NCI-H774 (cell line): ENCODE measurements around the gene AKAP9.
"Not testable (repeated sequence)": the region's sequence is repeated elsewhere in the genome, so short reads cannot be mapped to it uniquely, and the experiment has no call there.

Source experiments
- DNase-seq: peaks from one replicate; lab custom pipeline; 2025; lab: John Stamatoyannopoulos, UW

AKAP9 gene

DNA sequence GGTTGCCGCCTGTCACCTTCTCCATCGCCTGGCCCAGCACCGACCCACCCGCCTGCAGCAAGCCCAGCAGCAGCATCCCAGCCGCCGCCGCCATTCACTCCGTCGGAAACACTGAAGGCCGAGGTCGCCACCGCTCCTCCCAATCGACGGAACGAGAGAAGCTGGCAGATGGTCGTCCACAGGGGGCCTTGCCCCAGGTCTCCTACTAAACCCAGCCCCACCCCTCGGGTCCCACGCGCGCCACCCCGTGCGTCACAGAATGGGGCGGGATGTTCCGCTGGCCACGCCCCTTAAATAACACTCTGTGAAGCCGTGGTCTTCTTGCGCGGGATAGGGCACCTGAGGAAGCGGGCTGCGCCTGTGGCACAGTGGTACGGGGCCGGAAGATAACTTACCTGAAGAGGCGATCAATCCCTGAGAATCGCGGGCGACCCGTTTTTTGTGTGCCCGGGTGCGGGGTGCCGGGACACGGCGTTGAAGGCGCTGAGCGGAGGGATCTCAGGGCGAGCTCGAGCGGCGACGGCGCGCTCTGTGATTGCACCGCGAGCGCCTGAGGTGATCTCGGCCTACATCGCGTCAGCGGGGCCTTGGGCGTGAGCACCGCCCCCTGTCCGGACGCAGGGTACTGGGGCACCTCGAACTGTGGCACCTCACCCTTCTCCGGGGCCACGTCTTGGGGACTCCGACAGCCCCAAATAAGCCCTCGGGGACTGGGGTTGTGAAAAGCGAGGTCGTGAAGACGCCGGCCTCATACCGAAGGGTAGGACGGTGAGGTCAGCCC is 193.8 kb downstream of the AKAP9 start, which contains the start of gene CYP51A1:
Gene CYP51A1 (minus strand): TSS at position 207 of the 781 bp plus-strand sequence. CDS start 113 bp downstream, at position 94.
- DNase-seq: peak; percentile 94

DNA sequence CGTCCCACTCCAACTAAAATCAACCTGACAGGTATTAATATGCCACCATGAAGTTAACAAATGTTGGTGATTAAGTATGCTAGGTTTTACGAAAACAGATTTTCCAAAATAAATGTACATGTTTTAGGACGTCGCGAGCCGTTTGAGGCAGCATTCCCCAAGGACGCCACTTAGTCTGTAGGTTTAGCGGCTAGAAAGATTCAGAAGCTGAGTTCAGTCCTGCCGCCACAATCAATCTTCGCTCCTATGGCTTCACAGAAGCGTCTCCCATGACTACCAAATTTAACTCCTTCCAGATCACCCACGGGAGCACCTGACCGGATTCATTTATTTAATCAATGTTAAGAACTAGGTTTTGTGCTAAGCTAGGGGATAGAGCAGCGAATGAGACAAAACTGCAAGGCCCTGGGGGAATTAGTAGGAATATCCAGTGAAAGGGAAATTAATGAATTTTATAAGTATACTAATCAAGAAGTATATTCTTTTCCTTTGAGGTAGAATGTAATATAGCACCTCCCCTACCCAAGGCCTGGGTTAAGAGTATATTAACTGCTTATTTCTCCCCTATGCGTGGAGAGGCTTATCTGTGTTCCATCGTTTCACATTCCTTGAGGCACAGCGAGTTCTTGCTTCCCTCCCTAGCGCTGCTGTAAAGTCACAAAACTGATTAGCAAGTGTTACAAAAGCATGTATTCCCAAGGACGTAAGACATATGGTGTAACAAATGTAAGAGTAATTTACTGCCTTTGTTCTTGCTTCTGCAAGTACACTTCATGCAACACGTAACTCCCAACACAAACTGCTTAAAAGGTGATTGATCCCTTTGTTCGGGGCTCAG is 194.6 kb downstream of the AKAP9 start:
- DNase-seq: peak; percentile 27

DNA sequence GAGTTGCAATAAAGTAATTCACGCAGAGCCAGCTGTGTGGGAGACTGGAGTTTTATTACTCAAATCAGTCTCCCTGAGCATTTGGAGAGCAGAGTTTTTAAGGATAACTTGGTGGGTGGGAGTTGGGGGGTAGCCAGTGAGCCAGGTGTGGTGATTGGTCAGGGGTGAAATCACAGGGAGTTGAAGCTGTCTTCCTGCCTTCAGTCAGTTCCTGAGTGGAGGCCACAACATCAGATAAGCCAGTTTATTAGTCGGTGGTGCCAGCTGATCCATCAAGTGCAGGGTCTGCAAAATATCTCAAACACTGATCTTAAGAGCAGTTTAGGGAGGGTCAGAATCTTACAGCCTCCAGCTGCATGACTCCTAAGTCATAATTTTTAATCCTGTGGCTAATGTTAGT is 196.9 kb downstream of the AKAP9 start:
- no peak for DNase-seq

DNA sequence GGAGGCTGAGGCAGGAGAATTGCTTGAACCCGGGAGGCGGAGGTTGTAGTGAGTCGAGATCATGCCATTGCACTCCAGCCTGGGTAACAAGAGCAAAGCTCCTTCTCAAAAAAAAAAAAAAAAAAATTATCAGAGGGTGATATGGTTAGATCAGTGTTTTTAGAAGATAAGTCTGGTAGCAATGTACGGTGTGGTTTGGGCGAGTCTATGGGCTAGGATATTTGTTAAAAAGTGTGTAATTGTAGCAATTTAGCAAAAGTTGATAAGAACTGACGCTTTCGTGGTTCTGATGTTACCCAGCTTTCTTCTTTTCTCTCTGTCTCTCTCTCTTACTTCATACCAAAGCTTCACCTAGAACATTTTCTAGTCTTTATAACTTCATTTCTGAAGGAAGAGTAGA is 200.5 kb downstream of the AKAP9 start:
- DNase-seq: no peak

DNA sequence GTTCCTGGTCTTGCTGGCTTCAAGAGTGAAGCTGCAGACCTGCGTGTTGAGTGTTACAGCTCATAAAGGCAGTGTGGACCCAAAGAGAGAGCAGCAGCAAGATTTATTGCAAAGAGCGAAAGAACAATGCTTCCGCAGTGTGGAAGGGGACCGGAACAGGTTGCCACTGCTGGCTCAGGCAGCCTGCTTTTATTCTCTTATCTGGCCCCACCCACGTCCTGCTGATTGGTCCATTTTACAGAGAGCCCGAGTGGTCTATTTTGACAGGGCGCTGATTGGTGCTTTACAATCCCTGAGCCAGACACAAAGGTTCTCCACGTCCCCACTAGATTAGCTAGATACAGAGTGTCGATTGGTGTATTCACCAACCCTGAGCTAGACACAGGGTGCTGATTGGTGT is 202.1 kb downstream of the AKAP9 start:
- not testable (repeated sequence) for DNase-seq

DNA sequence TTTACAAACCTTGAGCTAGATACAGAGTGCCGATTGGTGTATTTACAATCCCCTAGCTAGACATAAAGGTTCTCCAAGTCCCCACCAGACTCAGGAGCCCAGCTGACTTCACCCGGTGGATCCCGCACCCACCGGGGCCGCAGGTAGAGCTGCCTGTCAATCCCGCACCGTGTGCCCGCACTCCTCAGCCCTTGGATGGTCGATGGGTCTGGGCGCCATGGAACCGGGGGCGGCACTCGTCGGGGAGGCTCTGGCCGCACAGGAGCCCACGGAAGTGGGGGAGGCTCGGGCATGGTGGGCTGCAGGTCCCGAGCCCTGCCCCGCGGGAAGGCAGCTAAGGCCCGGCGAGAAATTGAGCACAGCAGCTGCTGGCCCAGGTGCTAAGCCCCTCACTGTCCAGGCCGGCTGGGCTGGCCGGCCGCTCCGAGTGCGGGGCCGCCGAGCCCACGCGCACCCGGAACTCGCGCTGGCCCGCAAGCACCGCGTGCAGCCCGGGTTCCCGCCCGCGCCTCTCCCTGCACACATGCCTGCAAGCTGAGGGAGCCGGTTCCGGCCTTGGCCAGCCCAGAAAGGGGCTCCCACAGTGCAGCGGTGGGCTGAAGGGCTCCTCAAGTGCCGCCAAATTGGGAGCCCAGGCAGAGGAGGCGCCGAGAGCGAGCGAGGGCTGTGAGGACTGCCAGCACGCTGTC is 202.7 kb downstream of the AKAP9 start:
- not testable (repeated sequence) for DNase-seq

DNA sequence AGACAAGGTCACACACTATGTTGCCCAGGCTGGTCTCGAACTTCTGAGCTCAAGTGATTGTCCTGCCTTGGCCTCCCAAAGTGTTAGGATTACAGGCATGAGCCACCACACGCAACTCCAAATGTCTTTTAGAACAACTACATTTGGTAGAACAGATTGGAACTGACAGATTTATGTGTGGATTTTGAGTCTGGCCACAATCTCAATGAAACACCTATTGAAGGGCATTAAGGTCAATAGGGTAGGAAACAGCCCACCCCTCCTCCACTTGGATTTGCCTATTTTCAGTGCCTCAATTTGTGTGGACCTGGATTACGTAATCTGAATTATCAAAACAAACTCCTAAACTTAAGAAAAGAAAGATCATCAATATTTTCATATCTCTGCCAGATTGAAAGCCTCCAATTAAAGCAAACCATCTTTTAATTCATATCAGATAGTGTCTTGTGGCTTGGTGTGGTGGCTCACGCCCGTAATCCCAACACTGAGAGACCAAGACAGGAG is 209.1 kb downstream of the AKAP9 start:
- no peak for DNase-seq

DNA sequence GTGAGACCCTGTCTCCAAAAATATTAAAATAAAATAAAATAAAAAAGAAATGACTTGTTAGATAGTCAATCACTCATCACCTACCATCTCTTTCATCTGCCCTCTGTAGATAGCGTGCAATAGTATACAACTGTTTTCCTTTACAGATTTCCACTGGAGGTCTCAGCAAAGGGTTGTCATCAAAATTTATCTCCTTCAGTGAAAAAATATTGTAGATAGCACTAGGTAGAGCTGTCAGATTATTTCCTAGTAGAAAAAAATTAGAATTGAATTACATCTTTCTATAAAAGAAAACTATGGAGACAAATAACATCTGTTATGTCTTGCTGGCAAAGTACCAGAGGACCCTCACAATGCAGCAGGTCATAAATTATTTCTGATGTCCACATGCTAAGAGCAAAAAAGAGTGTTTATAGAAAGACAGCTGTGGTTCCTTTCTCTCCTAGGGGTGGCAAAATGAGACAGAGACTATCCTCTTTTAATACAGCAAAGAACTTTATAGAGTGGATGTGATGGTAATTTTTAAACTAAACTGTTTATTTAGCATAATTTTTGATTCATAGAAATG is 209.9 kb downstream of the AKAP9 start:
- DNase-seq: no peak

DNA sequence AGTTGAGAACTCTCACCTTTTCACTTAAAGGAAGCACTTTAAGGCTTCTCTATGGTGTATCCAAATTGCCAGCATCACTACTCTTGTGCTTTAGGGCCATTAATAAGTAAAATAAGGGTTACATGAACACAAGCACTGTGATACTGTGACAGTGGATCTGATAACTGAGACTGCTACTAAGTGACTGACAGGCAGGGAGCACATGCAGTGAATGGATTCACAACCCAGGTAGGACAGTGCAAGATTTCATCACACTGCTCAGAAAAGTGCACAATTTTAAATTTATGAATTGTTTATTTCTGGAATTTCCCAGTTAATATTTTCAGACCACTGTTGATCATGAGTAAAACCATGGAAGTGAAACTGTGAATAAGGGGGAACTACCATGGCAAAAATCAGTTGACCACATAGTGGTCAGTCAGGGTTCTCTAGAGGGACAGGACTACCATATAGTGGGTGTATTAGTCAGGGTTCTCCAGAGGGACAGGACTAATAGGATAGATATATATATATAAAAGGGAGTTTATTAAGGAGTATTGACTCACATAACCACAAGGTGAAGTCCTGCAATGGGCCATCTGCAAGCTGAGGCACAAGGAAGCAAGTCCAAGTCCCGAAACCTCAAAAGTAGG is 214.6 kb downstream of the AKAP9 start:
- DNase-seq: no peak

DNA sequence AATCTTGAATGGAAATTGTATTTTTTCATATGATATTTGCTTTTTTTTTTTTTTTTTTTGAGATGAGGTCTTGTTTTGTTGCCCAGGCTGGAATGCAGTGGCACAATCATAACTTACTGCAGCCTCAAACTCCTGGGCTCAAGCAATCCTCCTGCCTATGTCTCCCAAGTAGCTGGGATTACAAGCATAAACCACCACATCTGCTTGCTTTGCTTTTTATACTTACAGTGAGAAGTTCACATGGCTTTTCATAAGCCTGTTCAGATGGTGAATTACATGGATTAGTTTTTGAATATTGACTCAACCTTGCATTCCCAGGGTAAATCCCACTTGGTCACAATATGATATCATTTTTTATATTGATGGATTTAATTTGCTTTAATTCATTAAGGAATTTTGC is 216.3 kb downstream of the AKAP9 start:
- no peak for DNase-seq

DNA sequence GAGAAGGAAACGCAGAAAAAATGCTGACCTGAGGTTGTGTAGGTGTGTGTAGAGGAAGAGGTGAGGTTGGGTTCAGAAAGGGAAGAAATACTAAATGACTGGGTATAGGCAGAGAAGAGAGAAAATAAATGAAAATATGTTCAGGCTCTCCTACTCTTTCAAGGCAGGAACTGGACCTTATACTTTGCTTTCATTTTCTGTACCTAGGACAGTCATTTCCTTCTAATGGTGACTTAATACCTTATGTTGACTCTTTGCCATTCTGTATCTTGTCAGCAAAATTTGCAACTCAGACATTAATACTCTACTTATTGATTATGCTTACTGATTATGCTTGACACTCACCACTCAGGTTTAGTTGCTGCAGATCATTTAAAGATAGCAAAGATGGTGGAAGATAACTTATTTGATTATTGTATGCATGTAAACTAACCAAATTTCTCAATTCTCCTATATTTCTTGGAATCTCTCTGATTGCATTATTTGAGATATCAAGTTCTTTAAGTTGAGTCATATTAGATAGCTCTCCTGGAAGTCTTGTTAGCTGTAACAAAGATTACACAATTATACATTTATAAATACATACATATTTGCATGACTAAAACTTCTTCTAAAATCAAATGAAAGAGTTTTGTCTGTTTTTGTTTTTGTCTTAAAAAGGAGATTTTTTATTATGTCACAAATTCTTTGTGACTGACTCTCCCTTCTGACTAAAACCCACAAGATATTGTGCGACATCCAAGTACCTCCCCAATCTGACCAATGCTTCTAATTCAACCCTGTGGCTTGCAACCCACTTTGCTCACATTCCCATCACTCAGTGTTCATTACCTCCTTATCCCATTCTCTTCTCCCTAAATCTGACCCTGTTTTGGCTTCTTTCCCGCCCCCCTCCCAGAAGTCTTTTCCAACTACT is 218.3 kb downstream of the AKAP9 start:
- DNase-seq: no peak
